ENCODE measurements around the gene TIGD7.

TIGD7 gene, protein sequence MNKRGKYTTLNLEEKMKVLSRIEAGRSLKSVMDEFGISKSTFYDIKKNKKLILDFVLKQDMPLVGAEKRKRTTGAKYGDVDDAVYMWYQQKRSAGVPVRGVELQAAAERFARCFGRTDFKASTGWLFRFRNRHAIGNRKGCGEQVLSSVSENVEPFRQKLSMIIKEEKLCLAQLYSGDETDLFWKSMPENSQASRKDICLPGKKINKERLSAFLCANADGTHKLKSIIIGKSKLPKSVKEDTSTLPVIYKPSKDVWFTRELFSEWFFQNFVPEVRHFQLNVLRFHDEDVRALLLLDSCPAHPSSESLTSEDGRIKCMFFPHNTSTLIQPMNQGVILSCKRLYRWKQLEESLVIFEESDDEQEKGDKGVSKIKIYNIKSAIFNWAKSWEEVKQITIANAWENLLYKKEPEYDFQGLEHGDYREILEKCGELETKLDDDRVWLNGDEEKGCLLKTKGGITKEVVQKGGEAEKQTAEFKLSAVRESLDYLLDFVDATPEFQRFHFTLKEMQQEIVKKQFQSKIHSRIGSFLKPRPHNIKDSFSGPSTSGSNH

DNA sequence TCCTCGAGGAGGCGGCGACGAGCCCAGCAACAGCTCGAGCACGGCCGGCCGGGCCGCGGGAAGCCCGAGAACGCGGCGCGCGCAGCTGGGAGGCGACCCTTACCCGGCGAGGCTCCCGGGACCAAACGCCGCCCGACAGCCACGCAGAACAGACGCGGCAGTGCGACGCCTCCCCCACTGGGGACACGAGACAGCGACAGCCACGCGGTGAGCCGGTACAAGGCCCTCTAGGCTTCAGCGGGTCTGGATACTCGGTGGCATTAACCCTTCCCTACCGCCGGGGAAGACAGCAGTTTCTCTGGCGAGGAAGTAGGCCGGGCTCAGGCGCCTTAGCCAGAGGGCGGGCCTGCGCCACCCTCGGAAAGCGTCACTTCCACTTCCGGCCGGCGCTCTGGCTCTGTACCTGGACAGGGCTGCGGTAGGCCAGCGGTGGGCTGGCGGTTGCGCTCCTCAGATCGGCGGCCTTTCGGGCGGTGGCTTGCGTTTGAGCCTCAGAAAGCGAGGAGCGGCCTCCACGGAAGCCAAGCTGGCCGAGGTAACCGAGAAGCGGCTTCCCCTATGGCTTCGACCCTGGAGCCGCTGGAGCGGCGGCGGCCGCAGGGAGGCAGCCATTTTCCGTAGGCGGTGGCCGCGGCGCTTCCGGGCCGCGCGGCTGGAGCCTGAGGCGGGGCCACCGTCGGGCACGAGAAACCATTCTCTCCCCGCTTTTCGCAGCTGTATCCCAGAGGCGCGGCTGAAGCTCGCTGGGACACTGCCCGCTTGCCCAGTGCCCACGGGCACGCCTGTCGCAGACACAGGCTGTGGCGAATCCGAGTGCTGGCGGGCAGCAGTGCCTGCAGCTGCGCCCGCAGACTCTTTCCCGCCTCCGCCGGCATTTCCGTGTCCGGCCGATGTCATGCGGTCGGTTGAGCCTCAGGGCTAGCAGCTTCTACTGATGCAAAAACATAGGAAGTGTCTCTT is at the start of gene TIGD7, which contains the start of gene ZNF75A:
Gene TIGD7 (minus strand): TSS at position 322 of the 960 bp plus-strand sequence. CDS start 4,816 bp downstream, outside the sequence.
Gene ZNF75A (plus strand): TSS at position 389 of the 960 bp plus-strand sequence. CDS start 2,932 bp downstream, outside the sequence.
- ATAC-seq, result peak; percentile 99
- no peak for TF ChIP-seq OSR1 (CRISPR knock-in tag; IDR thresholded peaks at IDR 0.05)
- 0 out of 2 replicates have a peak, but pooled peaks have one; percentile 38 for TF ChIP-seq ZNF70 (CRISPR knock-in tag; IDR thresholded peaks at IDR 0.05)
- TF ChIP-seq TCF4 (CRISPR knock-in tag; IDR thresholded peaks at IDR 0.05; ENCODE audit: borderline replicate concordance), result no peak
- TF ChIP-seq CSRNP3 (CRISPR knock-in tag; IDR thresholded peaks at IDR 0.05), result no peak
- peak; percentile 34; the same call in 1 of the 2 replicates for TF ChIP-seq CSDC2 (CRISPR knock-in tag; IDR thresholded peaks at IDR 0.05)
- TF ChIP-seq SNAI2 (CRISPR knock-in tag; IDR thresholded peaks at IDR 0.05), result peak; percentile 24; the same call in 1 of the 2 replicates
- TF ChIP-seq GLIS3 (CRISPR knock-in tag; IDR thresholded peaks at IDR 0.05), result no peak
- TF ChIP-seq RARB (CRISPR knock-in tag; IDR thresholded peaks at IDR 0.05), result no peak
- no peak for TF ChIP-seq ARNTL (CRISPR knock-in tag; IDR thresholded peaks at IDR 0.05; ENCODE audit: borderline replicate concordance, low read depth)
- 0 out of 2 replicates have a peak, but pooled peaks have one; percentile 29 for TF ChIP-seq PATZ1 (CRISPR knock-in tag; IDR thresholded peaks at IDR 0.05; ENCODE audit: borderline replicate concordance)
- TF ChIP-seq ZFP30 (CRISPR knock-in tag; IDR thresholded peaks at IDR 0.05), result 0 out of 2 replicates have a peak, but pooled peaks have one; percentile 5
- TF ChIP-seq TSHZ2 (CRISPR knock-in tag; IDR thresholded peaks at IDR 0.05), result no peak; the same call in 1 of the 2 replicates
- TF ChIP-seq ESRRG (CRISPR knock-in tag; IDR thresholded peaks at IDR 0.05), result no peak
- TF ChIP-seq TOX (CRISPR knock-in tag; IDR thresholded peaks at IDR 0.05; ENCODE audit: borderline replicate concordance), result no peak
- peak; percentile 72 for TF ChIP-seq ZNF8 (CRISPR knock-in tag; IDR thresholded peaks at IDR 0.05)

DNA sequence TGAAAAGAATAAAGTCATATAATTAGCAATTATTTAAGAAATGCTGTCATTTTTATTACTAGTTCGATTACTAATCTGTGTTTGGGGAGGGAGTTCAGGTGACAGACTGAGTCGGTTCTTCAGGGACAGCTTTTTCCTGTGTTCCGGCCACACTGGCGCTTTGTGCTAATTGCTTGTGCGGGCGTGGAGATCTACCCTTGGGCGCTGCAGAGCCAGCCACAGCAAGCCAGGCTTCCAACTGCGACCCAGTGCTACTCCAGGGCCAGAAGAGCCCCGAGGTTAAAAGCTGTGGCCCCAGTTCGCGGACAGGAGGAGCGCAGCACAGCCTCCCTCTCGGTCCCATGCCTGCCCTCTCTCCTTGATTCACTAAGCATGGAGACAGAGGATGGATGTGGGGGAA is 43.9 kb upstream of the TIGD7 start:
- ATAC-seq, result no peak
- TF ChIP-seq CSRNP3 (CRISPR knock-in tag; IDR thresholded peaks at IDR 0.05), result no peak
- no peak for TF ChIP-seq TCF4 (CRISPR knock-in tag; IDR thresholded peaks at IDR 0.05; ENCODE audit: borderline replicate concordance)
- no peak for TF ChIP-seq ZNF70 (CRISPR knock-in tag; IDR thresholded peaks at IDR 0.05)
- TF ChIP-seq RARB (CRISPR knock-in tag; IDR thresholded peaks at IDR 0.05), result no peak
- TF ChIP-seq OSR1 (CRISPR knock-in tag; IDR thresholded peaks at IDR 0.05), result no peak
- TF ChIP-seq, protein P1, sequence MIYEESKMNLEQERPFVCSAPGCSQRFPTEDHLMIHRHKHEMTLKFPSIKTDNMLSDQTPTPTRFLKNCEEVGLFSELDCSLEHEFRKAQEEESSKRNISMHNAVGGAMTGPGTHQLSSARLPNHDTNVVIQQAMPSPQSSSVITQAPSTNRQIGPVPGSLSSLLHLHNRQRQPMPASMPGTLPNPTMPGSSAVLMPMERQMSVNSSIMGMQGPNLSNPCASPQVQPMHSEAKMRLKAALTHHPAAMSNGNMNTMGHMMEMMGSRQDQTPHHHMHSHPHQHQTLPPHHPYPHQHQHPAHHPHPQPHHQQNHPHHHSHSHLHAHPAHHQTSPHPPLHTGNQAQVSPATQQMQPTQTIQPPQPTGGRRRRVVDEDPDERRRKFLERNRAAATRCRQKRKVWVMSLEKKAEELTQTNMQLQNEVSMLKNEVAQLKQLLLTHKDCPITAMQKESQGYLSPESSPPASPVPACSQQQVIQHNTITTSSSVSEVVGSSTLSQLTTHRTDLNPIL (CRISPR knock-in tag; IDR thresholded peaks at IDR 0.05; ENCODE audit: low read depth), result no peak
- TF ChIP-seq PATZ1 (CRISPR knock-in tag; IDR thresholded peaks at IDR 0.05; ENCODE audit: borderline replicate concordance), result no peak
- no peak for TF ChIP-seq ZFP30 (CRISPR knock-in tag; IDR thresholded peaks at IDR 0.05)
- no peak for TF ChIP-seq ESRRG (CRISPR knock-in tag; IDR thresholded peaks at IDR 0.05)
- no peak for TF ChIP-seq CSDC2 (CRISPR knock-in tag; IDR thresholded peaks at IDR 0.05)
- TF ChIP-seq ZFP3 (CRISPR knock-in tag; IDR thresholded peaks at IDR 0.05), result no peak
- TF ChIP-seq ZNF8 (CRISPR knock-in tag; IDR thresholded peaks at IDR 0.05), result no peak
- TF ChIP-seq POU6F1 (CRISPR knock-in tag; IDR thresholded peaks at IDR 0.05; ENCODE audit: borderline replicate concordance, low read depth), result no peak
- TF ChIP-seq PPARA (CRISPR knock-in tag; IDR thresholded peaks at IDR 0.05; ENCODE audit: borderline replicate concordance), result no peak
